22Rv1 (cell line): ENCODE results near the gene ABCF3.

Source experiments
- CTCF ChIP-seq: fragments of 450-650 bp; IDR thresholded peaks from 2 replicates; pipeline ENCODE4 v1.5.1; 2017; ENCODE audit warnings: mild to moderate bottlenecking
- ZFX ChIP-seq: fragments of 450-650 bp; IDR thresholded peaks from 2 replicates; pipeline ENCODE4 v1.6.1; 2017; ENCODE audit warnings: antibody characterized with exemption, borderline replicate concordance

- TF ChIP-seq CTCF (no peak), ZFX (no peak)
Observed at GRCh38 chr3:184230603-184231528, 44.9 kb downstream of the ABCF3 start.
